ENCODE measurements around the gene NELFA. TPM values are rescaled to one million over a fixed set of nuclear protein-coding genes. Genes with fewer than 3 reads are reported as not detected.

The NELFA gene
- total RNA-seq, 1 experiment from 2014 or later, result 55.0 TPM

DNA sequence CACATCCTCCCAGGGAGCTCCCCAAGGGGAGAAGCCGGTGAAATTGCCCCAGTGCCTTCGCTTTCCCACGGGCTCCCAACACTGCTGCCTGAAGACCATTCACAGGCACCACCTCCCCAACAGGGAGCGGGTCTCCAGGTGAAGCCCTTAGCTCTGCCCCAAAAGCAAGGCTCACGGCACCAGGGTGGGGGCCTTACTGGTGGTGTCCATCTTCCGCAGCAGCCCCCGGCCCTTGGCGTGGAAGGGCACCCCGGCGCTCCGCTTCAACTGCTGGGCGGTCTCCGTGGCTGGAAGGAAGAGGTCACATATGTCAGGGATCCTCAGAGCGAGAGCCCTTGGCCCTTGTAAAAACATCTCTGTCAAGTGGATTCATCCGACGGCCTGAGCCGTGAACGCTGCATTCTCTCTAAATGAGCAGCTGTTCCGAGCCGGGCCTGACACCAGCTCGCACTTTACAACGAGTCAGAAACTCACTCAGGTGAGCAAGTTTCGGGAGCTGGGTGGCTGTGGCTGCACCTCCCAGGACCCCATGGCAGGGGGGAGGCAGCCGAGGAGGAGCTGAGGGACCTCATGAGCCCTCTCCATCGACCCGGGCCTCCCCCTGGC, 20.9 kb downstream of the NELFA start:
- Histone ChIP-seq H4K5ac (ENCODE audit: insufficient read length, low read depth, low read length) (no peak overlapping the region), H3T11ph (ENCODE audit: low read length) (no peak overlapping the region), H3K18ac (ENCODE audit: insufficient read length, low read depth, low read length) (no peak overlapping the region), H3K4ac (ENCODE audit: low read depth, low read length) (no peak overlapping the region), H3K4me1 (ENCODE audit: insufficient read depth, low read length) (no peaks in the 10 kb centered on the region), H2BK15ac (ENCODE audit: low read depth, low read length) (no peak overlapping the region), H4K20me1 (ENCODE audit: control insufficient read depth, insufficient read depth, insufficient read length) (no peaks in the 10 kb centered on the region), H3K23me2 (ENCODE audit: insufficient read length, low read depth, low read length, poor library complexity, severe bottlenecking) (no peaks in the 10 kb centered on the region), H2BK20ac (ENCODE audit: low read depth, low read length, poor library complexity, severe bottlenecking) (no peak overlapping the region), H3K79me1 (ENCODE audit: insufficient read depth, low read depth, low read length, poor library complexity, severe bottlenecking) (peaks cover 10% of the 10 kb centered on the region), H3K27me3 (ENCODE audit: insufficient read depth, low read length) (no peaks in the 10 kb centered on the region), H2BK120ac (ENCODE audit: low read depth, low read length, poor library complexity, severe bottlenecking) (no peak overlapping the region), H2BK12ac (ENCODE audit: insufficient read length, low read depth, low read length) (no peak overlapping the region), H2BK5ac (ENCODE audit: insufficient read length, low read length) (no peak overlapping the region), H3K9ac (ENCODE audit: extremely low read depth, insufficient read length, low read length) (no peak overlapping the region), H3K23ac (ENCODE audit: insufficient read length, low read depth, low read length) (no peak overlapping the region), H3K79me2 (ENCODE audit: insufficient read depth, low read length) (no peaks in the 10 kb centered on the region; the same call in 1 of the 2 replicates), H3K14ac (ENCODE audit: insufficient read depth, low read length) (no peak overlapping the region), H2AK5ac (ENCODE audit: insufficient read length, low read length) (no peak overlapping the region), H4K8ac (replicated peaks; ENCODE audit: insufficient read length, low read depth, low read length) (no peak overlapping the region), H3K56ac (ENCODE audit: insufficient read length, low read depth, low read length) (no peak overlapping the region), H3K9me3 (ENCODE audit: control insufficient read depth, low read depth, low read length) (no peaks in the 10 kb centered on the region), H2AFZ (ENCODE audit: low read length) (no peak overlapping the region), H3K27ac (ENCODE audit: insufficient read length, low read depth, low read length) (no peak overlapping the region), H4K91ac (ENCODE audit: insufficient read length, low read depth, low read length) (no peak overlapping the region), H3K4me2 (ENCODE audit: insufficient read depth, insufficient read length, low read length) (no peak overlapping the region)
- no CpG with 5 or more reads among the region's 26 CpGs for WGBS (ENCODE audit: extremely low coverage, insufficient read length, low lambda C conversion rate)
- Mint-ChIP-seq H3K36me3 (ENCODE audit: insufficient read depth in 1 of 3, low read depth in 3 of 3) (peaks cover 16 to 50% (median 47%) of the 10 kb centered on the region in 3 experiments; a peak in 6 of 7 replicates), H3K27me3 (ENCODE audit: low read depth) (no peaks in the 10 kb centered on the region), H3K27ac (no peak overlapping the region; a peak in 1 of 7 replicates), H3K4me1 (no peaks in the 10 kb centered on the region), H3K4me3 (no peak overlapping the region), H3K9me3 (no peaks in the 10 kb centered on the region)
- TF ChIP-seq, protein P1, sequence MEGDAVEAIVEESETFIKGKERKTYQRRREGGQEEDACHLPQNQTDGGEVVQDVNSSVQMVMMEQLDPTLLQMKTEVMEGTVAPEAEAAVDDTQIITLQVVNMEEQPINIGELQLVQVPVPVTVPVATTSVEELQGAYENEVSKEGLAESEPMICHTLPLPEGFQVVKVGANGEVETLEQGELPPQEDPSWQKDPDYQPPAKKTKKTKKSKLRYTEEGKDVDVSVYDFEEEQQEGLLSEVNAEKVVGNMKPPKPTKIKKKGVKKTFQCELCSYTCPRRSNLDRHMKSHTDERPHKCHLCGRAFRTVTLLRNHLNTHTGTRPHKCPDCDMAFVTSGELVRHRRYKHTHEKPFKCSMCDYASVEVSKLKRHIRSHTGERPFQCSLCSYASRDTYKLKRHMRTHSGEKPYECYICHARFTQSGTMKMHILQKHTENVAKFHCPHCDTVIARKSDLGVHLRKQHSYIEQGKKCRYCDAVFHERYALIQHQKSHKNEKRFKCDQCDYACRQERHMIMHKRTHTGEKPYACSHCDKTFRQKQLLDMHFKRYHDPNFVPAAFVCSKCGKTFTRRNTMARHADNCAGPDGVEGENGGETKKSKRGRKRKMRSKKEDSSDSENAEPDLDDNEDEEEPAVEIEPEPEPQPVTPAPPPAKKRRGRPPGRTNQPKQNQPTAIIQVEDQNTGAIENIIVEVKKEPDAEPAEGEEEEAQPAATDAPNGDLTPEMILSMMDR (conservative IDR thresholded peaks at IDR 0.05), result no peak
- no peak for DNase-seq

Data from H9 (cell line).